Left kidney (tissue), 2 donors: ENCODE measurements around the gene PRSS2. TPM values are rescaled to one million over a fixed set of nuclear protein-coding genes. Genes with fewer than 3 reads are reported as not detected.

Experiments
- DNase-seq: peaks from one replicate; pipeline ENCODE4 v3.0.0-alpha.2; 2013
- polyA plus RNA-seq: library from polyadenylated mRNA; unstranded; fragments of 120-200 nt; gene quantifications from one replicate; pipeline ENCODE4 v1.2.1, GENCODE V29; 2013; ENCODE audit not compliant: insufficient read length

PRSS2 gene
- polyA plus RNA-seq, 1 donor = not detected

GRCh38 chr7:142787034-142787768, 16.4 kb downstream of the PRSS2 start:
- no peak for DNase-seq

- DNase-seq = no peak
Measured at GRCh38 chr7:142787783-142788182, 17.0 kb downstream of the PRSS2 start.

GRCh38 chr7:142788303-142789289, 17.8 kb downstream of the PRSS2 start:
- no peak for DNase-seq

DNA sequence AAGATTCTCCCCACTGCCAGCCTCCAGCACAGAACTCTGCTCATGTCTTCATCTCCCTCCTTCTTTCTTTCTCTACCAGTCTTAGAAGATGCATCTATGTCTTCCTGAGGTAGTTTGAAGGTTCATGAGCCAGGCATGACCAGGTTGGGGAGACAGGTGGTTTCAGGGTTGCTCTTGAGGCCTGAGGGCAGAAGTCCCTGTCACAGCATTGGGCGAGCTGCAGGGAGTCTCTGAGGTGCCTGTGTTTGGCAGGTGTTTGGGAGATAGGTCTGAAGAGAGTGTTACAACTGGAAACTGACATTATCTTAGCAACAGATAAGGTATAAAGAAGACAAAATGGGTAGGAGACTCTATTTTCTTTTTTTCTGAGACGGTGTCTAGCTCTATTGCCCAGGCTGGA, 18.7 kb downstream of the PRSS2 start:
- DNase-seq = no peak

DNA sequence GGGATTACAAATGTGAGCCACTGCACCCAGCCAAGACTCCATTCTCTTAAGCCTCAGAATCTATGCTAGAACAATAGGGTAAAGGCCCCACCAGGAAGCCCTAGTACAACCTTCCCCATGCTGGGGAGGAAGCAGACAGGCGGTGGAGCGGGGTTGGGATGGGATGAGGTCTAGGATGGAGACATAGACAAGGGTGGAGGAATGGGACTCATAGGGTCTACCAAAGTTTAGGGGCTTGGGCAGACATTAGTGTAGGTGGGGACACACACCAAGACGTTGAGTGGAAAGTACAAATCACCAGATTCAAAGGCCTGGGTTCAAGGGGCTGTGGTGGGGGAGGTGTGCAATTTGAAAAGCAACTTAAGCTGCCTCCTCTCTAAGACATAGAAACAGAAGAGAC, 19.3 kb downstream of the PRSS2 start:
- no peak for DNase-seq

DNA sequence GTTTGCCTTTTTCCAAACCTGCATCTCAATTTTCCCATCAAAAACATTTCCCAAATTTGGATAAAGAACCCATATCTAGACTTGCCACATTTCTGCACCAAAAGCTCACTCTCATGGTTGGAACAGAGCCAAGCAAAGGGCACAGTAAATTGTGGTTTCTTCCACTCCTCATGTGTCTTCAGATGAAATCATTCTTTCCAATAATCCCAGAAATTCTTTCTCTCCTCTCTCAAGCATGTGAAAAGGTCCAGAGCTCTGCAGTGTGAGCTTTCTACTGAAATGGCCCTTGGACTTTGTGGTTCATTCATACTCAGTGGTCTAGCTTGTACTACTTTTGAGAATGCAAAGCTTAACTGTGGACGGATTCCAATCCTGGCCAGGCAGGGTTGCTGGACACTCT, 19.8 kb downstream of the PRSS2 start:
- DNase-seq = no peak

- DNase-seq = no peak
Measured at GRCh38 chr7:142791502-142791901, 20.7 kb downstream of the PRSS2 start.

GRCh38 chr7:142792129-142792528, 21.4 kb downstream of the PRSS2 start:
- no peak for DNase-seq

- no peak for DNase-seq
Measured at GRCh38 chr7:142792593-142792992, 21.8 kb downstream of the PRSS2 start.

DNA sequence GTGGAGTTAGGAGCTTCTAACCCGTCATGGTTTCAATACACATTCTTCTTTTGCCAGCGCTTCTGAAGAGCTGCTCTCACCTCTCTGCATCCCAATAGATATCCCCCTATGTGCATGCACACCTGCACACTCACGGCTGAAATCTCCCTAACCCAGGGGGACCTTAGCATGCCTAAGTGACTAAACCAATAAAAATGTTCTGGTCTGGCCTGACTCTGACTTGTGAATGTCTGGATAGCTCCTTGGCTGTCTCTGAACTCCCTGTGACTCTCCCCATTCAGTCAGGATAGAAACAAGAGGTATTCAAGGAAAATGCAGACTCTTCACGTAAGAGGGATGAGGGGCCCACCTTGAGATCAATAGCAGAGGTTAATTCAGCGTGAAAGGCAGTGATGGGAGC, 22.4 kb downstream of the PRSS2 start:
- DNase-seq = no peak

GRCh38 chr7:142795339-142795863, 24.6 kb downstream of the PRSS2 start:
- DNase-seq = no peak

DNA sequence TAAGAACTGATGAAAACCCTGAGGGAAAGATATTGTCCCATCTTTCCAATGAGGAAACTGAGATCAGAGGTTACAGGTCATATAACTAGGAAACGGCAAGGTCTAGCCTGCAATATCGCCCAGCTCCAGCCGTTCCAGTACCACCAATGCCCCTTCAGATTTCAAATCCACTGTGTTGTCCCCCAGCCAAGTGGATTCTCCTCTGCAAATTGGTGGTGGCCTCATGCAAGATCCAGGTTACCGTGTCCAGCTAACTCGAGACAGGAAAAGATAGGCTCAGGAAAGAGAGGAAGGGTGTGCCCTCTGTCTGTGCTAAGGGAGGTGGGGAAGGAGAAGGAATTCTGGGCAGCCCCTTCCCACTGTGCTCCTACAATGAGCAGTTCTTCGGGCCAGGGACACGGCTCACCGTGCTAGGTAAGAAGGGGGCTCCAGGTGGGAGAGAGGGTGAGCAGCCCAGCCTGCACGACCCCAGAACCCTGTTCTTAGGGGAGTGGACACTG, 25.3 kb downstream of the PRSS2 start:
- no peak for DNase-seq

DNA sequence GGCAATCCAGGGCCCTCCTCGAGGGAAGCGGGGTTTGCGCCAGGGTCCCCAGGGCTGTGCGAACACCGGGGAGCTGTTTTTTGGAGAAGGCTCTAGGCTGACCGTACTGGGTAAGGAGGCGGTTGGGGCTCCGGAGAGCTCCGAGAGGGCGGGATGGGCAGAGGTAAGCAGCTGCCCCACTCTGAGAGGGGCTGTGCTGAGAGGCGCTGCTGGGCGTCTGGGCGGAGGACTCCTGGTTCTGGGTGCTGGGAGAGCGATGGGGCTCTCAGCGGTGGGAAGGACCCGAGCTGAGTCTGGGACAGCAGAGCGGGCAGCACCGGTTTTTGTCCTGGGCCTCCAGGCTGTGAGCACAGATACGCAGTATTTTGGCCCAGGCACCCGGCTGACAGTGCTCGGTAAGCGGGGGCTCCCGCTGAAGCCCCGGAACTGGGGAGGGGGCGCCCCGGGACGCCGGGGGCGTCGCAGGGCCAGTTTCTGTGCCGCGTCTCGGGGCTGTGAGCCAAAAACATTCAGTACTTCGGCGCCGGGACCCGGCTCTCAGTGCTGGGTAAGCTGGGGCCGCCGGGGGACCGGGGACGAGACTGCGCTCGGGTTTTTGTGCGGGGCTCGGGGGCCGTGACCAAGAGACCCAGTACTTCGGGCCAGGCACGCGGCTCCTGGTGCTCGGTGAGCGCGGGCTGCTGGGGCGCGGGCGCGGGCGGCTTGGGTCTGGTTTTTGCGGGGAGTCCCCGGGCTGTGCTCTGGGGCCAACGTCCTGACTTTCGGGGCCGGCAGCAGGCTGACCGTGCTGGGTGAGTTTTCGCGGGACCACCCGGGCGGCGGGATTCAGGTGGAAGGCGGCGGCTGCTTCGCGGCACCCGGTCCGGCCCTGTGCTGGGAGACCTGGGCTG, 26.0 kb downstream of the PRSS2 start:
- DNase-seq = no peak

DNA sequence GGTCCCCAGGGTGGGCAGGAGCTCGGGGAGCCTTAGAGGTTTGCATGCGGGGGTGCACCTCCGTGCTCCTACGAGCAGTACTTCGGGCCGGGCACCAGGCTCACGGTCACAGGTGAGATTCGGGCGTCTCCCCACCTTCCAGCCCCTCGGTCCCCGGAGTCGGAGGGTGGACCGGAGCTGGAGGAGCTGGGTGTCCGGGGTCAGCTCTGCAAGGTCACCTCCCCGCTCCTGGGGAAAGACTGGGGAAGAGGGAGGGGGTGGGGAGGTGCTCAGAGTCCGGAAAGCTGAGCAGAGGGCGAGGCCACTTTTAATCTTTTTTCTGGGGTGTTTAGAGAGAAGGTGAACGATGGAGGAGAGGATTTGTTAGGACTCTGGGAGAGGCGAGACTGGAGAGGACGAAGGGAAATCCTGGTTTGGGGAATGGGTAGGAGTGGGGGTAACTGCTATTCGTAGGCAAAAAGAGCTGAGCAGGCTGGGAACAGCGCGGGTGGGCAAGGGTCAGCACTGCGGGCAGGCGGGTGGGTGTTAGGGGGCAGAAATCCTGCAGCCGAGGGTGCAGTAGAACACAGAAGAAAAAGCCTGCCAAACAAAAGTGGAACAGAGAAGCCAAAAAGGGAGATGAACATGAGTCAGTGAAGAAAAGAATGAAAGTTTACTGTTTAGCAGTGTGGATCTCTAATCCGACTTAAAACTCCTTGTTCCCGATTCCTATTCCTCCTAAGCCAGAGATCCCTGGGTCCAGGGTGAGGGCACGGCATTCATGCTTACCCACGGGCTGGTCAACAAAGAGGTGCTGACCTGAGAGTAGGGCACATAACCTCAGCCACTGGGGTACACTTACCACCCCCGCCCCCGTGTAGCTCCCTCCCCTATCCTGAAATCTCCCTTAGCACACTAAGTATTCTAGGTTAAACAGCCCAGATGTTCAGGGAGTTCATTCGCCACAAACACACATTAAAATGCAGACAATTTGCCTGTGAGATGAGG, 26.9 kb downstream of the PRSS2 start:
- no peak for DNase-seq

DNA sequence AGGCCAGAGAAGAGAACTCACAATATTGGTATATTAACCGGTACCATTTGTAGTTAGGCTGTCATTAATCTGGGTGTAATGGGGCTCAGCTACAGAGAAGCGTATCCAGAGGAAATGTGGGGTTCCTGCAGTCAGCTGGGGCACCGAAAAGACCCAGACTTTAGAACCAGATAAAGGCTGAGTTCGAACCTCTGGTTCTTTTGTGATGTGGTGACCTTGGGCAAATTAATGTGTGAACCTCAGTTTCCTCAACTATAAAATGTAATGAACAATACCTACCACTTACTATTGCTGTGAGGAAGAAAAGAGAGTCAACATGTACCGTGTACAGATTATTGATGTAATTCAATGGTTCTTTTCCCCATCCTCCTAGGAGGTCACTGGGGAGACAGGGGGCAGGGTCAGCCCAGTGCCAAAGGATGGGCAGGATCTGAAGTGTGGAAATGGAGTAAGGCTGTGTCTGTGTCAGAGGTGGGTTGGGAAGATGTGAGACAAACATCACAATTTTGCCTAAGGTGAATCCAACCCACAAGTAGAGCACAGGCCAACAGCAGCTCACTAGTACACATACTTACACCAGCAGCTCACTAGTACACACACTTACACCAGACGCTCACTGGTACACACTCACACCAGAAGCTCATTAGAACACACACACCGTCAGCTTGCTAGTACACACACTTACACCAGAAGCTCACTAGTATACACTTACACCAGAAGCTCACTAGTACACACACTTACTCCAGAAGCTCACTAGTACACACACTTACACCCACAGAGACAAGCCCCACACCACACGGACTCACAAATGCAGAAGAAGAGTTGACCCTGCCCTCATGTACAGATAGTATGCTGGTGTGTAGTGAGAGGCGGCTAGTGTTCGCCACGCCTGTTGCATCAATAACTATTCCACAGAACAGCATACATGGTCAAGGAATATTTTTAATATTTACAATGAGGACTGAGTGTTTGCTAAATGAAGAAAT, 28.0 kb downstream of the PRSS2 start:
- DNase-seq = no peak

DNA sequence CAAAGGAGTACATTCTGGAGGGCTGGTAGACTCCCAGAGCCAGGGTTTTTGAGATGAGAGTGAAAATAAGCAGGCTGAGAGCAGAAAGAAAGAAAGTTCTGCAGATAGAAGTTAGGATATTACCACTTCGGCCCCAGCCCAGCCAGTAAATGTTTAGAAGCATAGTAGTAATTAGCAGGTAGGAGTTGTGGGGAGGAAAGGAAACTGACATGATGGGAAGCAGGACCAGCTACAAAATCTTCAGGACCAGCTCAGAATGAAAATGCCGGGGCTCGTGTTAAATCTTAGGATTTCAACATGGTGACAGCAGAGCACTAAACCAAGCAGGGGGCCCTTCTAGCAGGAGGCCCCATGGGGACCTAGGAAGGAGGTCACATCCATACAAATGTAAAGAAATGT, 28.7 kb downstream of the PRSS2 start:
- DNase-seq = no peak

GRCh38 chr7:142800088-142800487, 29.3 kb downstream of the PRSS2 start:
- DNase-seq = no peak

DNA sequence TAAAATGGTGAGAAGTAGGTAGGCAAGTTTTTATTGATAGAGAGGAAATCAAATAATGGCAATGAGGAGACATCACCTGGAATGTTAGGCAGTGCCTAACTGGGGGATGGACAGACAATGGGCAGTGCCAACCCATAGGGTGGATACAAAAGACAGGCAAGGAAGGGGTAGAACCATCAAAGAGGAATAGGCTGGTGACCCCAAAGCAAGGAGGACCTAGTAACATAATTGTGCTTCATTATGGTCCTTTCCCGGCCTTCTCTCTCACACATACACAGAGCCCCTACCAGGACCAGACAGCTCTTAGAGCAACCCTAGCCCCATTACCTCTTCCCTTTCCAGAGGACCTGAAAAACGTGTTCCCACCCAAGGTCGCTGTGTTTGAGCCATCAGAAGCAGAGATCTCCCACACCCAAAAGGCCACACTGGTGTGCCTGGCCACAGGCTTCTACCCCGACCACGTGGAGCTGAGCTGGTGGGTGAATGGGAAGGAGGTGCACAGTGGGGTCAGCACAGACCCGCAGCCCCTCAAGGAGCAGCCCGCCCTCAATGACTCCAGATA, 30.0 kb downstream of the PRSS2 start:
- no peak for DNase-seq
